ENCODE data around the gene DMKN. TPM values are rescaled to one million over a fixed set of nuclear protein-coding genes. Genes with fewer than 3 reads are reported as not detected.
"Not testable (repeated sequence)": the region's sequence is repeated elsewhere in the genome, so short reads cannot be mapped to it uniquely, and the experiment has no call there.

Gene DMKN
- polyA plus RNA-seq, 4 donors: 76.2 to 91.6 (median 82.7) TPM

DNA sequence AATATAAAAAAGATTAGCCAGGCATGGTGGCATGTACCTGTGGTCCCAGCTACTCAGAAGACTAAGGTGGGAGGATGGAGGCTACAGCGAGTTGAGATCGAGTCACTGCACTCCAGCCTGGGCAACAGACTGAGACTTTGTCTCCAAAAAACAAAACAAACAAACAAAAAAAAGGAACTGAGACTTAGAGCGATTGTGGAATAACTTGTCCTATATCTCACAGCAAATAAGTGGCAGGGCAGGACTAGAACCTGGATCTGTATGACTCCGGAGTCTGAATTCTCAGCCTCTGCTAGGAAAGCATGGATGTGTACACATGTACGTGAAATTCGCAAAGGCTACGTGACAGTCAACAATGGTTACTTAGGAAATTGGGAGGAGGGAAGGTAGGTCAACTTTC, 43.3 kb downstream of the DMKN start:
- no peak for DNase-seq (ENCODE audit: low read depth in 4 of 4, low spot score in 3 of 4)

- DNase-seq (ENCODE audit: low read depth in 4 of 4, low spot score in 3 of 4): no peak
Observed at GRCh38 chr19:35468637-35469036, 44.8 kb downstream of the DMKN start.

DNA sequence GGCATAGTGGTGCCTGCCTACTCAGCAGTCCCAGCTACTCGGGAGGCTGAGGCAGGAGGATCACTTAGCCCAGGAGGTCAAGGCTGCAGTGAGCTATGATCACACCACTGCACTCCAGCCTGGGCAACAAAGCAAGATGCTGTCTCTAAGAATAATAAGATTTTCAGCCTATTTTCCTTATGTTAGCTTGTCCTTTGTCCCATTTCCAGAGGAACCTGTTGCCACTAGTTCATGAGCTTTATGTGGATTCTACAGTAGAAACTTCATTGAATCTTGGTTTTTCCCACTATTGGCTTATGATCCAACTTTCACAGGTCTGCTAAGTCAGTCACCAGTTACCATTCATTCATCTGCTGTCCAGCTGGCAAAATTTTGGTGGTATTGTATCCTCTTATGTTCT, 47.2 kb downstream of the DMKN start:
- DNase-seq (ENCODE audit: low read depth in 4 of 4, low spot score in 3 of 4): no peak

DNA sequence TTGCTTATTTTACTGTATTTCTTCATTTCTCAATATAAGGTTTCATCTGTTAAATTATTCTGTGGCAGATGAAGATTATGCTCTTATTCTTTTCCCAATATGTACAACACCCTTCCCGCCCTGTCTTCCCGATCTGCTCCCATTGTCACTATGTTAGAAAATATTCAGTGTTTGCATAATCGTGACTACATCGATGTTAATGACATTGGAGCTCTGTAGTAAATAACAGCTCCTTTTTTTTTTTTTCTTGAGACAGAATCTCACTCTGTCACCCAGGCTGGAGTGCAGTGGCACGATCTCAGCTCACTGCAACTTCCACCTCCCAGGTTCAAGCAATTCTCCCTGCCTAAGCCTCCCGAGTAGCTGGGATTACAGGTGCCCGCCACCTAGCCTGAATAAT, 50.5 kb downstream of the DMKN start:
- not testable (repeated sequence) for DNase-seq (ENCODE audit: low read depth in 4 of 4, low spot score in 3 of 4)

DNA sequence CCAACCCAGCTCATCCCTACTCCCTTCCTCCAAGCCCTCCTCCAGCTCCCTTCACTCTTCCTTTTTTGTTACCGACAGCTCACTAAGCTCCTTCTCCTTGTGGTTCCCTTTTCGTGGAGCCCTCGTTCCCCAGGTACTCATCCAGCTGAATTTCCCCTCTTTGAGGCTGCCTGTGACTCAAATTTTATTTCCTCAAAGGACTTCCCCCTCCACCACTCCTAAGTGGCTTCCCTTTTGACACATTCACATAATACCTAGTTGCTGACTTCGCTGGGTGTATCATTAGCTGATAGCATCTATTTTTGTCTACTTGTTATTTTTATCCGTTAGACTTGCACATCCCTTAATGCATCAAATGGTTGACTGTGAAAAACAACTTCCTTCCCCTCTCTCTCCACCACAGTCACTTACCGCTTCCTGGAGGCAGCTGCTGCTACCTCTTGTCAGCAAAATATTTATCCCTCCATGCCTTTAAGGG, 50.9 kb downstream of the DMKN start:
- DNase-seq (ENCODE audit: low read depth in 4 of 4, low spot score in 3 of 4): no peak

- DNase-seq (ENCODE audit: low read depth in 4 of 4, low spot score in 3 of 4): not testable (repeated sequence)
Observed at GRCh38 chr19:35461788-35462187, 51.7 kb downstream of the DMKN start.

DNA sequence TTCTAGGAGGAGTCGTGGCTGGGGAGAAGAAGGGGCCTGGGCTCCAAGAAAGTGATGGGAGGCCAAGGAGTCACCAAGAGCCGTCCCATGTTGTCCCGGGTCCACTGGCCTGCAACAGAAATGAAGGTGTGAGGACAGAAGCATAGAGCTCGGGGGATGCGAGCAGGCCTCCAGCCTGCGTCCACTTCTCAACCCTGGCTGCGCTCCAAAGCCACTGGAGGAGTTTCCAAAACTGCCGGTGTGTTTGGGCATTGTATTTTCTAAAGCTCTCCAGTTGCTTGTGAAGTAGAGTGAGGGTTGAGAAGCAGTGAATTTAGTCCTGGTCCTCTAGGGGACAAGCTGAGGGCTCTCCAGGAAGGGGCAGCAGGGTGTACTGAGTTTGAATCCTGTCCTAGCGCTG, 52.4 kb downstream of the DMKN start:
- no peak for DNase-seq (ENCODE audit: low read depth in 4 of 4, low spot score in 3 of 4)

GRCh38 chr19:35460608-35461007, 52.8 kb downstream of the DMKN start:
- no peak for DNase-seq (ENCODE audit: low read depth in 4 of 4, low spot score in 3 of 4)

DNA sequence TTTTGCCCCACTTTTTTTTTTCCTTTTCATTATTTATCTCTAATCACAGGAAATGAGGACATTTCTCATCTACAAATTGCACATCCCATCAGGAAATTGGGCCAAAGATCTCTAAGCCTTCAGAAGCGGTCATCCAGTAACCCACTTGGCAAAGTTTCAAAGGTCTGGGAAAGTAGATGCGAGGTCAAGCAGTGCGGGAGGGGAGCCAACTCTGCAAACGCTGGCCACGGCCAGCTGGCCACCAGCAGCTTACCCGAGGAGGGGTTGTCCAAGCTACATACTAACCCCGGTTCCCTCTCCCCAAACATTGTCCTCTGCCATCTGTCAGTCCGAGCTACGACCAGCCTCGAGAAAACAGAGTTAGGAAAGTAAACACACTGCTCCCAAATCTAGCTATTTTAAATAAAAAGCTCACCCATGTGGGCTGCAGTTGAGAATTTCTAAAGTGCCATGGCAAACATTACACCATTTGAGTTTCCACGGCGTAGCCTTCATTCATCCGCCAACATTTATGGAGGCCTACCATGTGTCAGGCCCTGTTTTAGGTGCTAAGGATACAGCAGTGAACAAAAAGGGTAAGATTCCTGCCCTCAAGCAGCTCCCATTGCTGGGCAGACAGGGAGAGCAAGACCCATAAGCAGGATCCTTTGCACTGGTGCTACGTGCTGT, 53.9 kb downstream of the DMKN start:
- no peak for DNase-seq (ENCODE audit: low read depth in 4 of 4, low spot score in 3 of 4)

DNA sequence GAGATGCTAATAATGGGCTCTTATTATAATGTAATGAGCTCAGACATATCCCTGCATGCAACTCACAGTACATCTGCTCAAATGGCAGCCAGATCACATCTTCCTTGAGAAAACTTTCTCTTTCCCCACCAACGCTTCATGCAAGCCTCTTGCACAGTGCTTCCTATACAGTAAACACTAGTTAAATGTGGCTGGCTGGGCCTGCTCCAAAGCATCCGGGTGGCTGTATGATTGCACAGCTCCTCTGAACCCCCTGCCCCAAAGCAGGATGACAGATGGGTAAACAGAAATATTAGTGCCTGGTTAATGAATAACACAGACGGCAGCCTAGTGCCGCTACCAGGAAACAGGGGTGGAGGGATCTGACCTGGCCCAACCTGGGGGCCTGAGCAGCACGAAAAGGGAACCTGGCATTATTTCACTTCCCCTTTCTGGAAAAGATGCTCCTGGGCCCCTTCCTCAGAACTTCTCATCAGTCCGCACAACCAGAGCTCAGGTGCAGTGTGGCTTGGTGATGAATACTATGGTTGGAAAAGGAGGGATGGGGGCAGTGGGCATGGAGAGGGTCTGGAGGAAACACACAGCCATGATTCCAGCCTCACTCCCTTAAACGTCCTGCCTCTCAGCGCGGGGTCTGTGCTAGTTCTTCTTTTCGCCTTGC, 54.6 kb downstream of the DMKN start:
- no peak for DNase-seq (ENCODE audit: low read depth in 4 of 4, low spot score in 3 of 4)

DNA sequence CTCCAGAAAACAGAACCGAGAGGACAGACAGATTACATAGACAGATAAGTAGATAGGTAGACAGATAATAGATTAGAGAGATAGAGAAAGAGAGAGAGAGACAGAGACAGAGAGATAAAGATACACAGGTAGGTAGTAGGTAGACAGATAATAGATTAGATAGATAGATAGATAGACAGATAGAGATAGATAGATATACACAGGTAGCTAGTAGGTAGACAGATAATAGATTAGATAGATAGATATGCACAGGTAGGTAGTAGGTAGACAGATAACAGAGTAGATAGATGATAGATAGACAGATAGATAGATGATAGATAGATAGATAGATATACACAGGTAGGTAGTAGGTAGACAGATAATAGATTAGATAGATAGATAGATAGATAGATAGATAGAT, 55.3 kb downstream of the DMKN start:
- no peak for DNase-seq (ENCODE audit: low read depth in 4 of 4, low spot score in 3 of 4)

DNA sequence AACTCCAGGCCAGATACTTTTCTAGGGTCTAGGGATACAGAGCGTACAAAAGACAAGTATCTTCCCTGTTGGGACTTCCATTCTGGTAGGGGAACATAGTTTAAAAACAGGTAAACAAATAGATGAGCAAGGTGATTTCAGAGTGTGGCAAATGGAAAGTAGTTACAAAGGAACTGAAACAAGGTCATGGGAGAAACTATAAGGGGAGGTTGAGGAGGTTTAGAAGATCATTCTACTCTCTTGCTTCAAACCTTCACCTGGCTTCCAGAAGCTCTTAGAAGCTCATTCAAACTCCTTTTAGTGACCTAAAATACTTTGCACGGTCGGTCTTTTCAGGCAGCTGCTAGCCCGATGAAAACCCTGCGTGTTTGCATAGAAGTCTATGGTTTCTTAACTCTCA, 56.3 kb downstream of the DMKN start:
- no peak for DNase-seq (ENCODE audit: low read depth in 4 of 4, low spot score in 3 of 4)

- DNase-seq (ENCODE audit: low read depth in 4 of 4, low spot score in 3 of 4): no peak
Observed at GRCh38 chr19:35455616-35456201, 57.7 kb downstream of the DMKN start.

DNA sequence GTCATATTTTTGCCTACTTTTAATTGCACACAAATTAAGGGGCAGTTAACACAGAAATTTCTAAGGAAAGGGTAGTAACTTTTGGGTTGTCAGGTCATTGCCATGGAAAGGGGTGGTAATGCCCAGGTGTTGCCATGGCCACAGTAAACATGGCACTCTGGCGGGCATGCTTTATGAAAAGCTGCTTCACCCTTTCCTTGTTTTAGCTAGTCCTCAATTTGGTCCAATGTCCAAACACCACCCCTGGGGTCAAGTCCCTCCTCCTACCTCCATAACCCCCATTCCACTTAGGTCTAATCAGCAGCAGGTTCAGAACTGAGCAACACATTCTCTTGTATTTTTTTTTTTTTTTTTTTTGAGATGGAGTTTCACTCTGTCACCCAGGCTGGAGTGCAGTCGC, 58.8 kb downstream of the DMKN start:
- no peak for DNase-seq (ENCODE audit: low read depth in 4 of 4, low spot score in 3 of 4)

GRCh38 chr19:35451338-35452096, 61.9 kb downstream of the DMKN start:
- DNase-seq (ENCODE audit: low read depth in 4 of 4, low spot score in 3 of 4): no peak

- no peak for DNase-seq (ENCODE audit: low read depth in 4 of 4, low spot score in 3 of 4)
Observed at GRCh38 chr19:35449359-35450043, 63.9 kb downstream of the DMKN start.

GRCh38 chr19:35447606-35448469, 65.6 kb downstream of the DMKN start, which contains the start of gene FFAR2:
Gene FFAR2, plus strand, starts transcription at chr19:35448257. Its CDS starts 1,458 bp downstream, at chr19:35449715.
- no peak for DNase-seq (ENCODE audit: low read depth in 4 of 4, low spot score in 3 of 4)

Measured in right renal pelvis (tissue), 4 donors.